GM08714 (cell line): ENCODE measurements around the gene KIAA1549.
A peak's percentile ranks its signal among the peaks of the same experiment; 100 is the strongest.
"Not testable (repeated sequence)": the region's sequence is repeated elsewhere in the genome, so short reads cannot be mapped to it uniquely, and the experiment has no call there.

Experiments
- H3K4me3 ChIP-seq: fragments of 200-500 bp; sonication (Bioruptor generic); 2 replicates; pipeline ENCODE4 v1.5.1; 2014; ENCODE audit warnings: mild to moderate bottlenecking, low read length, inconsistent platforms
- ZNF274 ChIP-seq: IDR thresholded peaks from 2 replicates; pipeline ENCODE4 v1.6.1; 2012; ENCODE audit warnings: mild to moderate bottlenecking, low read depth, low read length

The KIAA1549 gene

GRCh38 chr7:138981332-138982203 is at the start of gene KIAA1549:
Gene KIAA1549, minus strand, starts transcription at chr7:138981389. Its CDS starts 120 bp downstream, at chr7:138981269.
- H3K4me3 ChIP-seq: peak within 1 kb of the TSS; percentile 79

DNA sequence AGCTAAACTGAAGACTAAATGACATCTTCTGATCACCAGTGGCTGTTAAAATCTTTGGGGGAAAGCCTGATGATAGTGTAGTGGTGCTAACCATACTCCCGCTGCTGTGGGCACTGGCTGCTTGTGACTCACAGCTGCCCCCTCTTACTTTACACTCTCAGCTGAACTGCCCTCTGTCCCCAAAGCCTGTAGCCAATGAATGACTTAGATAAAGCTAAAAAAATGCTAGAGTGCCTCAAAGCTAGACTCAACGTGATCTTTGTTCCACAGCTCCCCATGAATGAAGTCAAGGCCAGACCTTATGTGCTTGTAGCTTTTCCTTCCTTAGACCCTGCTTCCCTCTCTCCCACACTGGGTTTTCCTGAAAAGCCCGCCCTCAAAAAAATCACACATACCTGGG is 48.2 kb upstream of the KIAA1549 start:
- no peak for TF ChIP-seq ZNF274

More at GRCh38 chr7:138981332-138982203, at the start of gene KIAA1549:
- no peak for TF ChIP-seq ZNF274

DNA sequence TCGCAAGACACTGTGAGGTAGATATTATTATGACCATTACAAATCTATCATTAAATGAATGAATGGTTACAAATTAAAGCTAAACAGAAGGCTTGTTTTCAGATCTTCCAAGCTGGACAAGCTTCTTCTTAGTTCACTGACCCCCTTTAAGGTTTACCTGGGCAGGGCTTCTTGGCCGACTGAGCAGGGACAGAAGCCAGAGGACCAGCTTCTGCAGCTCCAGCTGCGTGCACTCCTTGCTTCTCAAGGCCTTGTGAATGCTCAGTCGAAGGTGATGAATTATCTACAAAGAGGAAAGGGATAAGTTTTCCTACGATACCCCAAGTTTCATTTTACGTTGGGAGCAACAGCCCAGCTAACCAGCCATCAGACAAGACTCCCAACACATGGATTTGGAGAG is 45.4 kb upstream of the KIAA1549 start:
- H3K4me3 ChIP-seq: no peak overlapping the region
- no peak for TF ChIP-seq ZNF274

More for the DNA sequence above, 48.2 kb upstream of the KIAA1549 start:
- H3K4me3 ChIP-seq: no peak overlapping the region

DNA sequence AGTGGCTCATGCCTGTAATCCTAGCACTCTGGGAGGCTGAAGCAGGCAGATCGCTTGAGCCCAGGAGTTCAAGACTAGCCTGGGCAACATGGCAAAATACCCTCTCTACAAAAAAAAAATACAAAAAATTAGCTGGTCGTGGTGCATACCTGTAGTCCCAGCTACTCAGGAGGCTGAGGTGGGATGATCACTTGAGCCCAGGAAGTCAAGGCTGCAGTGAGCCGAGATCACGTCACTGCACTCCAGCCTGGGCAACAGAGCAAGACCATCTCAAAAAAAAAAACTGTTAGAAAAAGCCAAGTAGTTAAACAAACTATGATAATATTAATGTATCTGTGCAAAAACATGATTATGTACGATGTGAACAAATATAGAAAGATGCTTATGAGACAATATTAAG is 44.7 kb upstream of the KIAA1549 start:
- not testable (repeated sequence) for H3K4me3 ChIP-seq

- no peak overlapping the region for H3K4me3 ChIP-seq
- TF ChIP-seq ZNF274: no peak
These were observed 41.9 kb upstream of the KIAA1549 start for GRCh38 chr7:139023076-139023475.

GRCh38 chr7:139022286-139022685 is 41.1 kb upstream of the KIAA1549 start:
- H3K4me3 ChIP-seq: no peak overlapping the region
- TF ChIP-seq ZNF274: no peak

- H3K4me3 ChIP-seq: no peak overlapping the region
- no peak for TF ChIP-seq ZNF274
These were observed 37.7 kb upstream of the KIAA1549 start for GRCh38 chr7:139018910-139019309.

DNA sequence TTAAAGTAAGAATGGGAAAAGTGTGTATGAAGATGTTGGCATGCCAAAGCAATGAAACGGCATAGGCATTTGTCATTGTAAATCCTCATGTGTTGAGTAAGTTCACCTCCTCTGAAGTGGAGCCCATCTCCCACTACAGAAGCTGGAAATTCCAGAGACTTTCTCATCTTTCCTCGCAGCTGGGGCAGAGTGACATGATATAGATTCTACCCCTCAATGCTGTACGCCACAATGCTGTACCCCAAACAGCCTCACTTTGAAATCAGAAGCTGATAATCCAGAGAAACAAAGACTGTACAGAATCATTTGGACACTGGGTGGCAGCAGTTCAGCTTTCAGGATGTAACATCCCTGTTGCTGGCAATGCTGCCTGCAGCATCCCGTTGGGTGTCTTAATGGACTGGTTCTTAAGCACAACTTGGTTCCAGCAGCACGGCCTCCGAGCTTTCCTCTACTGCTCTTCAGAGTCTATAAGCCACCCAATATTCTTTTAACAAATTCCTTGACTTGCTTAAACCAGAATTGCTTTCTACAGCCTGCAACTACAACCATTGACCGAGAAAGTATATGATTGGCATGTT is 35.8 kb upstream of the KIAA1549 start:
- no peak overlapping the region for H3K4me3 ChIP-seq
- TF ChIP-seq ZNF274: no peak

DNA sequence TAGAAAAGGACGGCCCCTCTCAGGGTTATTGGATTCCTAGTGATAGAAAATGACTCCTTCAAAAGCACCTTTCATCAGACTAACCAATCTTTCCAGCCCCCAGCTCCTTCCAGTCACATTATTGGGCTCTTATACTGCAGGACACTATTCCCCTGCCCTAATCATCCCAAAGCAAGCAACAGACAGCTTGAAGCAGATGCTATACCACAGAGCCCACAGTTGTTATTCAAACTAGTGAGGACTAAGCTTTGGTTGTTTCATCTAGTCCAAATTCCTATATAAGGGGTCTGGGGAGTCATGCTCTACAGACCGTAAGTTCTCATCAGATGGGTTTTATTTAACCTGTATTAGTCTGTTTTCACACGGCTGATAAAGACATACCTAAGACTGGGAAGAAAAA is 30.2 kb upstream of the KIAA1549 start:
- H3K4me3 ChIP-seq: no peak overlapping the region
- no peak for TF ChIP-seq ZNF274

GRCh38 chr7:139004321-139005090 is 23.3 kb upstream of the KIAA1549 start:
- TF ChIP-seq ZNF274: no peak
- H3K4me3 ChIP-seq: no peak overlapping the region

DNA sequence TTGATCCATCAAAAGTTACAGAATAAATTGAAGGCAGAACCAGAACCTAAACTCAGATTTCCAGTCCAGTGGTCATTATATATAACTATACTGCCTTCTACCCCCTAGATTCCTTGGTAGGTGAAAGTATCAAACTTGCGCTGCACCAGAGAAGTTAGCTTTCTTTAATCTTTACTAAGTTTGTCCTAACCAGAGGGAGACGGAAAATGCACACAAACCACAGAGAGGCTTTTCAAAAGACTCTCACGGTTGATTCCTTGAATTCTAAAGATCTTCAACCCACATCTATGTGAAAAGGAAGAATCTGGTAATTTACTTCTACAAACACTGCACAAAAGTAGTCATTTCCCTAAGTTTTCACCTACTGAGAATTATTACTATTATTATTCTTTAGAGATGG is 18.2 kb upstream of the KIAA1549 start:
- no peak overlapping the region for H3K4me3 ChIP-seq
- TF ChIP-seq ZNF274: no peak

DNA sequence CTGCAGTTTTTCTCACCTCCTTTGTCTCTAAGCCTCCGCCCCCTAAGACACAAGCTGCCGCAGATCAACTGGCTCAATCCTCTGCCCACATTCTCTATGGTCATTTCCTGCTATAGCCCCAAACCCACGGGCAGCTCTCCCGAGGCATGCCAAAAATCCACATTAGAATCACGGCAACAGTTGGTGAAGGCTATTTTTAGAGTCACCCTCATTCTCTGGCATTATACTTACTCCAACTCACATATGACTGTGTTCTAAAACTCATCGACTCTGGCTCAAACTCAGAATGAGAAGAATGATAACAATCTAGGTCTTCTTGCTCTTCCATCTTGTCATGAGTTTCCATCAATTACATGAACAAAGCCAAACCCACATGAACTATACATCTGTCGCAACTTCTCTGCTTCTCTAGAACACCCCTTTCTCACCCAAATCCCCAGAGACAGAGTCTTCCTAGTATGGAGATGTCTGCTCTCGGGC is 10.9 kb upstream of the KIAA1549 start:
- H3K4me3 ChIP-seq: no peak overlapping the region
- TF ChIP-seq ZNF274: no peak

DNA sequence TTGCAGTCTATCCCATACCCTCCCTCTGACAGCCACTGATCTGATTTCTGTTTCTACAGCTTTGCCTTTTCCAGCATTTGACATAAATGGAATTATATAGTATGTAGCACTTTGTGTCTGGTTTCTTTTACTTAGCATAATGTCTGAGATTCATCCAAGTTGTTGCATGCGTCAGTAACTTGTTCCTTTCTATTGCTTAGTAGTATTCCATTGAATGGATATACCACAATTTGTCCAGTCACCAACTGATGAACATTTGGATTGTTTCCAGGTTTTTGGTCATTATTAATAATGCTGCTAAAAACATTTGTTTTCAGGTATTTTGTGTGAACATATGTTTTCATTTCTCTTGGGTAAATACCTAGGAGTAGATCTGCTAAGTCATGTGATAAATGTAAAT is 6.5 kb upstream of the KIAA1549 start:
- no peak for TF ChIP-seq ZNF274
- H3K4me3 ChIP-seq: no peak overlapping the region

DNA sequence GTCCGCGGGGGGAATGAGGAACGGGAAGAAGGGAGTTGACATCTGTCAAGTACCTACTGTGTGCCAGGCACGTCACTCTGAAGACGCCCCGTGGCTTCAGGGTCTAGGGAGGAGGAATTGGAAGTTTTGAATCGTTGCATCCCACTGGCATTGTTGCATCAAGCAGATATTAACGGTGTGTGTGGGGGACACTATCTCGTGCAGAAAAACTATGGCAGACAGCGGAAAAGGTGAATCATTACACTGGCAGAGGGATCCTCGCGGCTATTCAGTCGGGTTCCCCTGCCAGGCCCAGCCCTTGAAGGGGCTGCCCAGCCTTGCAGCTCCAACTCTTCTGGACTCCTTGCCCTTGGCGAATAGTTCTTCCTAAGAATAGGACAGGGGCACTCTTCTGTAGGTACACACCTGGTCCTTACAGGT is 1.0 kb upstream of the KIAA1549 start:
- no peak for TF ChIP-seq ZNF274
- peak overlapping the region; percentile 43; the same call in 1 of the 2 replicates for H3K4me3 ChIP-seq
